Activated T-cell treated with anti-CD3 and anti-CD28 coated beads, Interleukin-2, amount 50 U/mL, for 24 hours (primary cell): ENCODE results near the gene HOXC13.

ENCODE experiments used
- DNase-seq: peaks from one replicate; pipeline ENCODE4 v3.0.0-alpha.2; 2020
- H3K27ac Mint-ChIP-seq: 2 replicates; pipeline ENCODE4 v1.8.0; 2020; ENCODE audit warnings: mild to moderate bottlenecking, mixed read lengths
- H3K27me3 Mint-ChIP-seq: 2 replicates; pipeline ENCODE4 v1.8.0; 2020; ENCODE audit warnings: mixed read lengths
- H3K36me3 Mint-ChIP-seq: 2 replicates; pipeline ENCODE4 v1.8.0; 2020; ENCODE audit warnings: low read depth, mixed read lengths
- H3K4me1 Mint-ChIP-seq: 2 replicates; pipeline ENCODE4 v1.8.0; 2020; ENCODE audit warnings: low read depth, mixed read lengths
- H3K4me3 Mint-ChIP-seq: 2 replicates; pipeline ENCODE4 v1.8.0; 2020; ENCODE audit warnings: mild to moderate bottlenecking, moderate library complexity, mixed read lengths
- H3K9me3 Mint-ChIP-seq: 2 replicates; pipeline ENCODE4 v1.8.0; 2020; ENCODE audit warnings: mixed read lengths

The HOXC13 gene

GRCh38 chr12:53985692-53985993 lies 47.0 kb downstream of the HOXC13 start:
- Mint-ChIP-seq H3K36me3 (no peaks in the 10 kb centered on the region), H3K27me3 (peaks cover 95% of the 10 kb centered on the region), H3K9me3 (no peaks in the 10 kb centered on the region), H3K27ac (no peak overlapping the region), H3K4me1 (peaks cover 30% of the 10 kb centered on the region), H3K4me3 (peak overlapping the region; percentile 31)
- no peak for DNase-seq

- H3K9me3 Mint-ChIP-seq, result no peaks in the 10 kb centered on the region
- no peak overlapping the region for H3K27ac Mint-ChIP-seq
- no peak for DNase-seq
- no peak overlapping the region for H3K4me3 Mint-ChIP-seq
- no peaks in the 10 kb centered on the region for H3K36me3 Mint-ChIP-seq
- peaks cover 95% of the 10 kb centered on the region for H3K27me3 Mint-ChIP-seq
- peaks cover 30% of the 10 kb centered on the region for H3K4me1 Mint-ChIP-seq
Measured at GRCh38 chr12:53985994-53986685, 47.5 kb downstream of the HOXC13 start.

GRCh38 chr12:53986686-53987483 lies 48.3 kb downstream of the HOXC13 start:
- Mint-ChIP-seq H3K27ac (no peak overlapping the region), H3K27me3 (peaks cover 96% of the 10 kb centered on the region), H3K4me3 (no peak overlapping the region), H3K9me3 (no peaks in the 10 kb centered on the region), H3K36me3 (no peaks in the 10 kb centered on the region), H3K4me1 (peaks cover 30% of the 10 kb centered on the region)
- no peak for DNase-seq

GRCh38 chr12:53987787-53988230 lies 49.2 kb downstream of the HOXC13 start:
- H3K4me1 Mint-ChIP-seq, result peaks cover 30% of the 10 kb centered on the region
- H3K27ac Mint-ChIP-seq, result no peak overlapping the region
- H3K4me3 Mint-ChIP-seq, result no peak overlapping the region
- H3K27me3 Mint-ChIP-seq, result peaks cover 96% of the 10 kb centered on the region
- no peaks in the 10 kb centered on the region for H3K36me3 Mint-ChIP-seq
- DNase-seq, result no peak
- no peaks in the 10 kb centered on the region for H3K9me3 Mint-ChIP-seq

- no peak overlapping the region for H3K4me3 Mint-ChIP-seq
Measured at GRCh38 chr12:53988541-53989226, 50.1 kb downstream of the HOXC13 start.

GRCh38 chr12:53989227-53990113 lies 50.8 kb downstream of the HOXC13 start:
- Mint-ChIP-seq H3K27me3 (peaks cover 98% of the 10 kb centered on the region), H3K27ac (no peak overlapping the region), H3K36me3 (no peaks in the 10 kb centered on the region), H3K4me1 (peaks cover 35% of the 10 kb centered on the region), H3K4me3 (no peak overlapping the region), H3K9me3 (no peaks in the 10 kb centered on the region)
- no peak for DNase-seq

More at GRCh38 chr12:53988541-53989226, 50.1 kb downstream of the HOXC13 start:
- H3K36me3 Mint-ChIP-seq, result no peaks in the 10 kb centered on the region
- DNase-seq, result no peak
- peaks cover 96% of the 10 kb centered on the region for H3K27me3 Mint-ChIP-seq
- peaks cover 30% of the 10 kb centered on the region for H3K4me1 Mint-ChIP-seq
- no peaks in the 10 kb centered on the region for H3K9me3 Mint-ChIP-seq
- no peak overlapping the region for H3K27ac Mint-ChIP-seq

GRCh38 chr12:53990311-53991076 lies 51.9 kb downstream of the HOXC13 start:
- H3K36me3 Mint-ChIP-seq, result no peaks in the 10 kb centered on the region
- no peak for DNase-seq
- H3K9me3 Mint-ChIP-seq, result no peaks in the 10 kb centered on the region
- peaks cover 36% of the 10 kb centered on the region for H3K4me1 Mint-ChIP-seq
- H3K27me3 Mint-ChIP-seq, result peaks cover 100% of the 10 kb centered on the region
- H3K4me3 Mint-ChIP-seq, result no peak overlapping the region
- no peak overlapping the region for H3K27ac Mint-ChIP-seq

- H3K9me3 Mint-ChIP-seq, result no peaks in the 10 kb centered on the region
- H3K36me3 Mint-ChIP-seq, result no peaks in the 10 kb centered on the region
- H3K4me3 Mint-ChIP-seq, result no peak overlapping the region
- DNase-seq, result no peak
- H3K4me1 Mint-ChIP-seq, result peaks cover 39% of the 10 kb centered on the region
- no peak overlapping the region for H3K27ac Mint-ChIP-seq
- H3K27me3 Mint-ChIP-seq, result peaks cover 100% of the 10 kb centered on the region
Measured at GRCh38 chr12:53991077-53991460, 52.4 kb downstream of the HOXC13 start.

GRCh38 chr12:53992377-53992889 lies 53.8 kb downstream of the HOXC13 start:
- no peak for DNase-seq
- Mint-ChIP-seq H3K36me3 (no peaks in the 10 kb centered on the region), H3K27ac (no peak overlapping the region), H3K27me3 (peaks cover 100% of the 10 kb centered on the region), H3K4me3 (no peak overlapping the region), H3K4me1 (peaks cover 43% of the 10 kb centered on the region), H3K9me3 (no peaks in the 10 kb centered on the region)

GRCh38 chr12:53993162-53994008 lies 54.8 kb downstream of the HOXC13 start:
- no peak overlapping the region for H3K27ac Mint-ChIP-seq
- no peaks in the 10 kb centered on the region for H3K36me3 Mint-ChIP-seq
- H3K4me1 Mint-ChIP-seq, result peaks cover 48% of the 10 kb centered on the region

GRCh38 chr12:53994009-53994263 lies 55.3 kb downstream of the HOXC13 start:
- no peaks in the 10 kb centered on the region for H3K36me3 Mint-ChIP-seq
- peaks cover 47% of the 10 kb centered on the region for H3K4me1 Mint-ChIP-seq
- peaks cover 100% of the 10 kb centered on the region for H3K27me3 Mint-ChIP-seq
- no peak overlapping the region for H3K4me3 Mint-ChIP-seq
- H3K27ac Mint-ChIP-seq, result peak overlapping the region; percentile 29
- no peak for DNase-seq
- no peaks in the 10 kb centered on the region for H3K9me3 Mint-ChIP-seq

More at GRCh38 chr12:53993162-53994008, 54.8 kb downstream of the HOXC13 start:
- no peak for DNase-seq
- H3K9me3 Mint-ChIP-seq, result no peaks in the 10 kb centered on the region
- no peak overlapping the region for H3K4me3 Mint-ChIP-seq
- peaks cover 100% of the 10 kb centered on the region for H3K27me3 Mint-ChIP-seq

GRCh38 chr12:53994264-53995001 lies 55.8 kb downstream of the HOXC13 start:
- peaks cover 42% of the 10 kb centered on the region for H3K4me1 Mint-ChIP-seq
- peak overlapping the region; percentile 74 for H3K4me3 Mint-ChIP-seq
- no peaks in the 10 kb centered on the region for H3K36me3 Mint-ChIP-seq
- peaks cover 100% of the 10 kb centered on the region for H3K27me3 Mint-ChIP-seq
- no peak for DNase-seq
- no peaks in the 10 kb centered on the region for H3K9me3 Mint-ChIP-seq
- H3K27ac Mint-ChIP-seq, result peak overlapping the region; percentile 29
